ENCODE data around the gene AGPAT3. TPM values are rescaled to one million over a fixed set of nuclear protein-coding genes. Genes with fewer than 3 reads are reported as not detected.

The AGPAT3 gene
- total RNA-seq, 1 donor from 2014 or later, result 50.5 TPM

- H3K9me3 Mint-ChIP-seq (ENCODE audit: low read depth), result no peaks in the 10 kb centered on the region
- no peak overlapping the region for H3K27ac Mint-ChIP-seq
- no peak overlapping the region for H3K4me3 Mint-ChIP-seq (ENCODE audit: low read depth)
- H3K36me3 Mint-ChIP-seq (ENCODE audit: insufficient read depth), result no peaks in the 10 kb centered on the region
- H3K27me3 Mint-ChIP-seq, result no peaks in the 10 kb centered on the region
- DNase-seq (ENCODE audit: low spot score, unreplicated experiment), result no peak
- TF ChIP-seq CTCF (IDR thresholded peaks at IDR 0.05; ENCODE audit: unreplicated experiment), result no peak
- H3K4me1 Mint-ChIP-seq (ENCODE audit: low read depth), result peaks cover 22% of the 10 kb centered on the region
Observed at GRCh38 chr21:44018127-44018526, 153.1 kb downstream of the AGPAT3 start.

DNA sequence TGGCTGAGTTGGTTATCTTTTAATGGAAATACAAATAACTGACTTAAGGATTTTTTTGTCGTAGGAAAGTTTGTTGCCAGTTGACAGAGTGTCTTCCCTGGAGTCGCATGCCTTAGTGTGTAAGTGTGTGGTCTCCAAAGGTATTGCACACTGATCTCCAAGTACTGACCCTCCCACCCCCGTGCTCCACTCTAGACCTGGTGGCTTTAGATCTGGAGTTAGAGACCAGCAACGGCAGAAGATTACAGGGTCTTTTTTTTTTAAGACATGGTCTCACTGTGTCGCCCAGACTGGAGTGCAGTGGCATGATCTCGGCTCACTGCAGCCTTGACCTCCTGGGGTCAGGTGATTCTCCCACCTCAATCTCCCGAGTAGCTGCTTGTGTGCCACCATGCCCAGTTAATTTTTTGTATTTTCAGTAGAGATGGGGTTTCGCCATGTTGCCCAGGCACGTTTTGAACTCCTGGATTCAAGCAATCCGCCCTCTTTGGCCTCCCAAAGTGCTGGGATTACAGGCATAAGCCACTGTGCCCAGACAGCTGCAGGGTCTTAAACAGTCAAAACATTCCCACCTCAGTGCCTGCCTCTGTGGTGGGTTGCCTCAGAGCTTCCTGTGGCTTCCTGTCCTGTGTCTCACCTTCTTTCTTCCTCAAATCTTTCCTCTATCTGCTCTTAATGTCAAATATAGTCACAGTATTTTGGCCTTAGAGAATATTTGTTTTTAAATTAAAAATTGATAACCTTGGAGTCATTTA lies 154.0 kb downstream of the AGPAT3 start:
- H3K27me3 Mint-ChIP-seq, result no peaks in the 10 kb centered on the region
- TF ChIP-seq CTCF (IDR thresholded peaks at IDR 0.05; ENCODE audit: unreplicated experiment), result no peak
- no peaks in the 10 kb centered on the region for H3K36me3 Mint-ChIP-seq (ENCODE audit: insufficient read depth)
- no peaks in the 10 kb centered on the region for H3K9me3 Mint-ChIP-seq (ENCODE audit: low read depth)
- peak overlapping the region; percentile 62 for H3K27ac Mint-ChIP-seq
- DNase-seq (ENCODE audit: low spot score, unreplicated experiment), result no peak
- H3K4me3 Mint-ChIP-seq (ENCODE audit: low read depth), result no peak overlapping the region
- H3K4me1 Mint-ChIP-seq (ENCODE audit: low read depth), result peaks cover 14% of the 10 kb centered on the region

DNA sequence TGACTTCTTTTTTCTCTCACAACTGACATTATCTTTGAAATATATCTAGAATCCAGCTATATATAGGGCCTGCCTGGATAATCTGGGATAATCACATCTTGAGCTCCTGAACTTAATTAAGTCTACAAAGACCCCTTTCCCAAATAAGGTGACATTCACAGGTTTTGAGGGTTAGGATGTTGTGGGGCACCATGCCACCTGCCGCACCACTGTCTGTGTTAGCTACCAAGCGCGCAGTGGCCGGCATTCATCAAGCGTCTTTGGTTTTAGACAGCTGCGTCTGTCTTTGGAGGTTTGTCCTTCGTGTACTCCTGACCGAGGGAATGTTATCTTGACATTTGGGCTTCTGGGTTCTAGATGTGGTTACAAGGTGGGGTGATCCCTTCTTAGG lies 154.5 kb downstream of the AGPAT3 start:
- no peaks in the 10 kb centered on the region for H3K27me3 Mint-ChIP-seq
- no peak for DNase-seq (ENCODE audit: low spot score, unreplicated experiment)
- TF ChIP-seq CTCF (IDR thresholded peaks at IDR 0.05; ENCODE audit: unreplicated experiment), result no peak
- H3K36me3 Mint-ChIP-seq (ENCODE audit: insufficient read depth), result no peaks in the 10 kb centered on the region
- H3K27ac Mint-ChIP-seq, result no peak overlapping the region
- no peaks in the 10 kb centered on the region for H3K9me3 Mint-ChIP-seq (ENCODE audit: low read depth)
- H3K4me1 Mint-ChIP-seq (ENCODE audit: low read depth), result peaks cover 11% of the 10 kb centered on the region
- no peak overlapping the region for H3K4me3 Mint-ChIP-seq (ENCODE audit: low read depth)

DNA sequence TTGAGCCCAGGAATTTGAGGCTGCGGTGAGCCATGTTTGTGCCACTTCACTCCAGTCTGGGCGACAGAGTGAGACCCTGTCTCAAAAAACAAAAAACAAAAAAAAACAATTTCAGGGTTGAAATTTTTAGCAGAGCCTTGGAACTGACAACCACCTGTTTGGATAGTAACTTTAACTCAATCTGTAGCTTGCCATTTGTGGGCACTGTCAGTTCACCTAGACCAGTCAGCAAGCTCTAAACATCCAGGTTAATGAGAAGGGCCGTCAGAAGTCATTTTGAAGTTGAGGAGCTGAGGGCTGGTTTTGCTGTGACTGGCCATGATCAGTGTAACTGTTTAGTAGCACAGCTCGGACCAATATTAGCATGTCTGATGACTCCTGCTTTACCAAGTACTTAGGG lies 155.5 kb downstream of the AGPAT3 start:
- Mint-ChIP-seq H3K9me3 (ENCODE audit: low read depth) (no peaks in the 10 kb centered on the region), H3K27ac (no peak overlapping the region), H3K4me1 (ENCODE audit: low read depth) (peaks cover 11% of the 10 kb centered on the region), H3K27me3 (no peaks in the 10 kb centered on the region), H3K36me3 (ENCODE audit: insufficient read depth) (no peaks in the 10 kb centered on the region), H3K4me3 (ENCODE audit: low read depth) (no peak overlapping the region)
- no peak for TF ChIP-seq CTCF (IDR thresholded peaks at IDR 0.05; ENCODE audit: unreplicated experiment)
- DNase-seq (ENCODE audit: low spot score, unreplicated experiment), result no peak

DNA sequence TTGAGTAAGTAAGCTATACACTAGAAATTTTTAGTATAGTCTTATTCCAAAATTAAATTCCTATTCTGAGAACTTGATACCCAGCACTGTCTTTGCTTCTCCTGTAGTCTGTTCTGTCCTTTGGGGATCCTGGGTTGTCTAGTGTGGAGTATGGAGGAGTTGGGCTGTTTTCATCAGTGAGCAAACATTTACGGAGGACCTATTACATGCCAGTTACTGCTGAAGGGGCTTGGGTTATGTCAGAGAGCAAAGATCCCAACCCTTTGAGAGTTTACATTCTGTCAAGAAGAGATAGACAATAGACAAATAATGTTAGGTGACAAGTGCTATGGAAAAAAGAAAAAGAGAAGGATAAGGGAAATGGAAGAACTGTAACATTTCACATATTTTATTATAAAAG lies 156.0 kb downstream of the AGPAT3 start:
- no peaks in the 10 kb centered on the region for H3K27me3 Mint-ChIP-seq
- no peak for DNase-seq (ENCODE audit: low spot score, unreplicated experiment)
- H3K36me3 Mint-ChIP-seq (ENCODE audit: insufficient read depth), result no peaks in the 10 kb centered on the region
- H3K4me3 Mint-ChIP-seq (ENCODE audit: low read depth), result no peak overlapping the region
- H3K4me1 Mint-ChIP-seq (ENCODE audit: low read depth), result peaks cover 9% of the 10 kb centered on the region
- no peak for TF ChIP-seq CTCF (IDR thresholded peaks at IDR 0.05; ENCODE audit: unreplicated experiment)
- H3K9me3 Mint-ChIP-seq (ENCODE audit: low read depth), result no peaks in the 10 kb centered on the region
- no peak overlapping the region for H3K27ac Mint-ChIP-seq
